K562 (cell line): ENCODE measurements around the gene CPOX. TPM values are rescaled to one million over a fixed set of nuclear protein-coding genes. Genes with fewer than 3 reads are reported as not detected.

Source experiments
- ATAC-seq: fragments of 200-7000 bp; cut with Tn5 transposase; 3 replicates; pipeline ENCODE4 v1.9.1; 2020; ENCODE audit warnings: moderate library complexity
- BruUV-seq: library from RNA; stranded (reverse); fragments of 400-500 nt; replicated peaks from 2 replicates; lab custom pipeline; 2021; lab: Mats Ljungman, UMichigan
- CTCF ChIA-PET: fragments of 300-600 bp; formaldehyde crosslinking; extraction: SDS; loops from one replicate; lab custom pipeline; 2021; ENCODE audit warnings: low intra/inter-chr PET ratio; lab: Yijun Ruan, JAX
- POLR2A ChIA-PET: fragments of 300-600, 350-650 bp; sonication (Branson Sonifier 250); formaldehyde crosslinking; extraction: SDS; loops from one replicate; lab custom pipeline; 2021; ENCODE audit warnings: antibody characterized with exemption, inconsistent platforms; lab: Yijun Ruan, JAX
- DNase-seq, 4 experiments: peaks; one replicate each; pipeline versions ENCODE4 v3.0.0 to v3.0.0-alpha.2; 2011 to 2018; ENCODE audit warnings: low spot score in 3 of 4, mixed read lengths in 3 of 4; ENCODE audit errors: extremely low read depth in 1 of 4
- FAIRE-seq: peaks from 2 replicates; lab custom pipeline; 2011; peaks lifted over from hg19 to GRCh38; lab: Jason Lieb, UNC
- H2AFZ ChIP-seq: 2 replicates; pipeline ENCODE4 v1.6.0; 2011; ENCODE audit warnings: low read depth, low read length, control low read depth, inconsistent platforms
- H3K27ac ChIP-seq: fragments of 200-600 bp; 3 replicates; pipeline ENCODE4 v1.8.0; 2011; ENCODE audit warnings: low read depth, mild to moderate bottlenecking, control low read depth, inconsistent platforms, low read length, moderate library complexity, mixed read lengths; ENCODE audit errors: extremely low read depth
- H3K27me3 ChIP-seq, 2 experiments: fragments of 300-600 bp in 1 of 2; 2 replicates in 1 of 2; 3 replicates in 1 of 2; pipeline versions ENCODE4 v1.6.0 to v1.8.0; 2011; ENCODE audit warnings: inconsistent platforms in 2 of 2, low read length in 2 of 2, mild to moderate bottlenecking in 1 of 2, mixed read lengths in 1 of 2, moderate library complexity in 1 of 2; ENCODE audit not compliant: control insufficient read depth in 2 of 2, insufficient read depth in 2 of 2
- H3K36me3 ChIP-seq: fragments of 300-600 bp; 3 replicates; pipeline ENCODE4 v1.8.0; 2011; ENCODE audit warnings: mild to moderate bottlenecking, low read length, inconsistent platforms; ENCODE audit not compliant: control insufficient read depth, insufficient read depth
- H3K4me1 ChIP-seq, 2 experiments: fragments of 200-600 bp in 1 of 2; replicated peaks in 1 of 2; 2 replicates in 1 of 2; 3 replicates in 1 of 2; pipeline versions ENCODE4 v1.5.1 to v1.8.0; 2011; ENCODE audit warnings: inconsistent platforms in 2 of 2, low read length in 2 of 2, mild to moderate bottlenecking in 1 of 2, mixed read lengths in 1 of 2, moderate library complexity in 1 of 2; ENCODE audit not compliant: control insufficient read depth in 2 of 2, insufficient read depth in 2 of 2
- H3K4me2 ChIP-seq: 2 replicates; pipeline ENCODE4 v1.6.1; 2011; ENCODE audit warnings: low read length, control low read depth, inconsistent platforms, mixed read lengths; ENCODE audit not compliant: insufficient read depth
- H3K4me3 ChIP-seq: fragments of 200-600 bp; sonication (generic), shearing (Covaris generic); 2 replicates; pipeline ENCODE4 v1.5.1; 2016; ENCODE audit warnings: control low read depth, inconsistent platforms
- H3K79me2 ChIP-seq: fragments of 200-600 bp; 3 replicates; pipeline ENCODE4 v1.8.0; 2011; ENCODE audit warnings: low read length, inconsistent platforms; ENCODE audit not compliant: control insufficient read depth, insufficient read depth
- H3K9ac ChIP-seq, 2 experiments: 2 replicates each; pipeline versions ENCODE4 v1.6.0 to v1.6.1; 2011; ENCODE audit warnings: low read depth in 2 of 2, low read length in 2 of 2, control low read depth in 1 of 2, inconsistent platforms in 1 of 2, mild to moderate bottlenecking in 1 of 2, mixed read lengths in 1 of 2; ENCODE audit not compliant: insufficient read depth in 1 of 2
- H3K9me1 ChIP-seq: one replicate; pipeline ENCODE4 v1.6.0; 2011; ENCODE audit warnings: inconsistent platforms, mild to moderate bottlenecking, low read length, moderate library complexity; ENCODE audit not compliant: control insufficient read depth, insufficient read depth
- H3K9me3 ChIP-seq: replicated peaks from 2 replicates; pipeline ENCODE4 v1.5.1; 2011; ENCODE audit warnings: low read depth, low read length, inconsistent platforms; ENCODE audit not compliant: control insufficient read depth, insufficient read depth
- H4K20me1 ChIP-seq: replicated peaks from 2 replicates; pipeline ENCODE4 v1.6.1; 2011; ENCODE audit warnings: low read length, inconsistent platforms, mixed read lengths; ENCODE audit not compliant: control insufficient read depth, insufficient read depth
- MGA ChIP-seq: fragments of 450-650 bp; IDR thresholded peaks from 2 replicates; pipeline ENCODE4 v1.6.1; 2016; ENCODE audit warnings: mild to moderate bottlenecking, moderate library complexity
- NR2C1 ChIP-seq, 2 experiments: fragments of 450-650 bp; IDR thresholded peaks; 2 replicates each; pipeline ENCODE4 v1.6.1; 2017; ENCODE audit warnings: mild to moderate bottlenecking in 2 of 2, antibody characterized with exemption in 1 of 2, inconsistent platforms in 1 of 2, missing compliant biosample characterization in 1 of 2, missing genetic modification characterization in 1 of 2
- OTX1 ChIP-seq: fragments of 450-650 bp; formaldehyde crosslinking; IDR thresholded peaks from 2 replicates; pipeline ENCODE4 v1.4.0; 2022; ENCODE audit warnings: mild to moderate bottlenecking
- XRCC5 ChIP-seq: fragments of 200-400 bp; formaldehyde crosslinking; IDR thresholded peaks from 2 replicates; pipeline ENCODE4 v1.6.1; 2017; ENCODE audit warnings: low read depth, mild to moderate bottlenecking, low read length
- ZNF764 ChIP-seq: fragments of 250-450 bp; sonication (Bioruptor Pico); IDR thresholded peaks from 2 replicates; pipeline ENCODE4 v1.4.0; 2020; ENCODE audit warnings: low read depth, mild to moderate bottlenecking, moderate library complexity
- WGBS: fragments of 100-300 bp; shearing (Covaris generic); methylation state at CpG from one replicate; pipeline ENCODE4 v1.1.6; 2016; ENCODE audit warnings: low coverage, mixed read lengths; ENCODE audit not compliant: insufficient coverage; ENCODE audit errors: missing lambda C conversion rate; 5-methylcytosine and 5-hydroxymethylcytosine counted together
- in situ Hi-C: fragments of 300-500 bp; cut with MboI; formaldehyde crosslinking; loops from 4 replicates; pipeline ENCODE4 v1.15.0; 2018; ENCODE audit warnings: inconsistent platforms, mixed read lengths
- intact Hi-C: fragments of 100-400 bp; cut with micrococcal nuclease; formaldehyde crosslinking; loops from 2 replicates; pipeline ENCODE4 v1.14.2; 2022
- polyA plus RNA-seq, 8 experiments: library from polyadenylated mRNA; depleted of rRNA in 4 of 8; stranded (reverse) in 5 of 8; unstranded in 3 of 8; fragments of >200 nt; fragmentation: Nextera tagmentation in 2 of 8; fragmentation: Illumina TruSeq in 1 of 8; extraction: Ambion mirVana in 2 of 8; extraction: Trizol in 1 of 8; gene quantifications; 2 replicates each; pipeline versions ENCODE4 v1.2.1 to v1.2.3, GENCODE V29; 2011 to 2014; ENCODE audit warnings: inconsistent platforms in 1 of 8, missing spikeins in 1 of 8
- total RNA-seq, 7 experiments: library from RNA; depleted of rRNA in 6 of 7; stranded (reverse); fragments of >200 nt in 6 of 7; fragmentation: Illumina TruSeq in 2 of 7; extraction: Trizol in 2 of 7; gene quantifications; 2 replicates each; pipeline versions ENCODE4 v1.2.1 to v1.2.3, GENCODE V29; 2011 to 2021; ENCODE audit warnings: low replicate concordance in 1 of 7
- TF ChIP-seq, protein P1 (sequence below): fragments of 250-450 bp; sonication (Bioruptor Pico); IDR thresholded peaks from 2 replicates; pipeline ENCODE4 v1.4.0; 2020; ENCODE audit warnings: mild to moderate bottlenecking, moderate library complexity, borderline replicate concordance

The CPOX gene
- total and polyA plus RNA-seq, 9 of the 15 experiments (the other 6 are each of a cell fraction or from before 2014, with no cell fraction given) = 14.6 to 82.1 (median 24.8) TPM

DNA sequence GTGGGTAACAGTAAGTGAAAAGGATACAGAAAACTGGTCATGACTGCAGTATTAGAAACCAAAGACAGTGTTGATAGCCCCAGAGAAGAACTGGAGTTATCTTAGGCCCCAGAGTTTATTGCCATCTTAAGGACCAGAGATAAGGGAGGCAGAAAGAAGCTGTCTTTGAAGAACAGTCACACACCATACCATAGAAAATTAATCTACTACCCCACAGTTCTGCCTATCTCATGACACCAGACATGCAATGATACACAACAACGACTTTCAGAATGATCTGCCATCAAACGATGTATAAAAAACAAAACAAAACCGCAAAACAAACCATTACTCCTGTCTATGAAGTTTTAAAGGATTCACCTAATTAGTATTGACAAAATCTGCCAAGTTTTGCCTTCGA, 9.6 kb downstream of the CPOX start (continued):
- TF ChIP-seq, protein P1, sequence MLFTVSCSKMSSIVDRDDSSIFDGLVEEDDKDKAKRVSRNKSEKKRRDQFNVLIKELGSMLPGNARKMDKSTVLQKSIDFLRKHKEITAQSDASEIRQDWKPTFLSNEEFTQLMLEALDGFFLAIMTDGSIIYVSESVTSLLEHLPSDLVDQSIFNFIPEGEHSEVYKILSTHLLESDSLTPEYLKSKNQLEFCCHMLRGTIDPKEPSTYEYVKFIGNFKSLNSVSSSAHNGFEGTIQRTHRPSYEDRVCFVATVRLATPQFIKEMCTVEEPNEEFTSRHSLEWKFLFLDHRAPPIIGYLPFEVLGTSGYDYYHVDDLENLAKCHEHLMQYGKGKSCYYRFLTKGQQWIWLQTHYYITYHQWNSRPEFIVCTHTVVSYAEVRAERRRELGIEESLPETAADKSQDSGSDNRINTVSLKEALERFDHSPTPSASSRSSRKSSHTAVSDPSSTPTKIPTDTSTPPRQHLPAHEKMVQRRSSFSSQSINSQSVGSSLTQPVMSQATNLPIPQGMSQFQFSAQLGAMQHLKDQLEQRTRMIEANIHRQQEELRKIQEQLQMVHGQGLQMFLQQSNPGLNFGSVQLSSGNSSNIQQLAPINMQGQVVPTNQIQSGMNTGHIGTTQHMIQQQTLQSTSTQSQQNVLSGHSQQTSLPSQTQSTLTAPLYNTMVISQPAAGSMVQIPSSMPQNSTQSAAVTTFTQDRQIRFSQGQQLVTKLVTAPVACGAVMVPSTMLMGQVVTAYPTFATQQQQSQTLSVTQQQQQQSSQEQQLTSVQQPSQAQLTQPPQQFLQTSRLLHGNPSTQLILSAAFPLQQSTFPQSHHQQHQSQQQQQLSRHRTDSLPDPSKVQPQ (CRISPR knock-in tag) = no peak
- TF ChIP-seq NR2C1 (IDR thresholded peaks at IDR 0.05) (no peak), NR2C1 (tag; IDR thresholded peaks at IDR 0.05) (peak; percentile 53; the same call in 1 of the 2 replicates), ZNF764 (no peak)

GRCh38 chr3:98582042-98582441, 11.4 kb downstream of the CPOX start:
- intact Hi-C loops (no loop called here), in situ Hi-C loops (no loop called here)
- WGBS = 67% methylated on average over 1 of the region's 1 CpG
- peaks cover 73% of the 10 kb centered on the region for H3K36me3 ChIP-seq
- no peak for FAIRE-seq
- ChIA-PET CTCF (no interaction called here), POLR2A (interaction anchor here (0.6 kb wide), 1 partner anchor 41 kb away, joined by 3 read pairs; no protein-coding TSS in a partner anchor)
- no peaks in the 10 kb centered on the region for H3K9me1 ChIP-seq
- H3K27me3 ChIP-seq = no peaks in the 10 kb centered on the region
- H3K9me3 ChIP-seq = no peaks in the 10 kb centered on the region
- H4K20me1 ChIP-seq = 0 out of 2 replicates have a peak, but pooled peaks cover 3% of the 10 kb centered on the region
- DNase-seq = no peak
- ATAC-seq = no peak
- H3K9ac ChIP-seq = no peak overlapping the region
- peaks cover 53% of the 10 kb centered on the region for H3K79me2 ChIP-seq
- no peak overlapping the region for H3K4me2 ChIP-seq
- no peak overlapping the region for H2AFZ ChIP-seq
- BruUV-seq = no TSS peak
- peaks cover 3 to 10% of the 10 kb centered on the region in 2 experiments for H3K4me1 ChIP-seq
- no peak overlapping the region for H3K27ac ChIP-seq
- no peak overlapping the region for H3K4me3 ChIP-seq
- TF ChIP-seq XRCC5 (no peak), MGA (no peak), OTX1 (CRISPR knock-in tag) (no peak)
